ENCODE data around the gene RASEF.

The RASEF gene

GRCh38 chr9:83047839-83048775 is 14.8 kb downstream of the RASEF start:
- no peak for FAIRE-seq

- no peak for FAIRE-seq
Observed at GRCh38 chr9:83043597-83043996, 19.3 kb downstream of the RASEF start.

DNA sequence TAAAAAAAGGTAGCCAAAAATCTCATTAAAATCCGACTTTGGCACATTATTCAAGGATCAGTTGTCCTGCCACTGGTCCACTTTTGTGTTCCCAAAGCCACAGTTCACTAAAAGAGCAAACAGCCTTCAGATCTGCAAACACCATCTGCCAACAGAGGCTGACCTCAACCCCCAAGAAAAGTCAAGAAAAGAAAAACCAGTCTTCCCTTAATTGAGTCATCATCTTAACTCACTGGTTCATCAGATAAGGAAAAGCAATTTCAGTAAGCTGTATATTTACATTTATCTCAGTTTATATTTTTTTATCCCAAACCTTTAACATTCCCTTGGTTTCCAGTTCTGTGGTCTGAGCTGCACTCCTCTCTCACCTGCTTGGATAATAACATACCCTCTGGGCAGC is 21.2 kb downstream of the RASEF start:
- no peak for FAIRE-seq

DNA sequence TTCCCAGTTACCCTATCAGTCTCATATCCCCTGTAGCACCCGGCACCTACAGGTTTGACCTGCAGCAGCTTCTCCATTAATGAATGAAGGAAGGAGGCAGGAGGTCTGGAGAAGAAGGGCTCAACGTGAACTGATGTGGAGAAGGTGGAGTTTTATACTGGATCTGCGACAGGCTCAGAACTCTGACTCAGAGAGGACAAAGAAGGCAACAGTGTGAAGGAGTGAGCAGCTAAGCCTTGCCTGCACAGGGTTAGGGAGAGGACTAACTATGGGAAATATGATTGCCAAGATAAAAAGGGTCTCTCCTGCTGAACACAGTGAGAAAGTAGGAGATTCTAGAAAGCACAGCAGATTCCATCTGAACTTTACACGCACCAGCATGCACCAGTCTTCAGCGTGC is 23.6 kb downstream of the RASEF start:
- no peak for FAIRE-seq

DNA sequence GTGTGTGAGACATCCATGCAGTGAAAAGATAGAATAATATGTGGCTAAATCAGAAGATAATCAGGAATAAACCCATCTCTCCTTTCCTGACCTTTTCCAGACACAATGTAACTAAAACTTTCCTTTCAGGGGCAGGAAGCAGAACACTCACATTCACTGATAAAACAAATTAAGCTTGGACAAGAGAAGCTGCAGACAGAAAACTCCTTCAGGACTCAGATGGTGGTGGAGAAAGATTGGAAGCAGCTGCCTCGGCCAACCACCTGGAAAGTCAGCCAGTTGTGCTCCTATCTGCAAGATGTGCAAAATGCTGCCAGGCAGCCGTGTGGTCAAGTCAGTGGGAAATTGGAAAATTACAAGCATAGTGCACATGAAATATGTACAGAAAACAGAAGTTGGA is 26.9 kb downstream of the RASEF start:
- no peak for FAIRE-seq

- no peak for FAIRE-seq
Observed at GRCh38 chr9:83035143-83035542, 27.8 kb downstream of the RASEF start.

DNA sequence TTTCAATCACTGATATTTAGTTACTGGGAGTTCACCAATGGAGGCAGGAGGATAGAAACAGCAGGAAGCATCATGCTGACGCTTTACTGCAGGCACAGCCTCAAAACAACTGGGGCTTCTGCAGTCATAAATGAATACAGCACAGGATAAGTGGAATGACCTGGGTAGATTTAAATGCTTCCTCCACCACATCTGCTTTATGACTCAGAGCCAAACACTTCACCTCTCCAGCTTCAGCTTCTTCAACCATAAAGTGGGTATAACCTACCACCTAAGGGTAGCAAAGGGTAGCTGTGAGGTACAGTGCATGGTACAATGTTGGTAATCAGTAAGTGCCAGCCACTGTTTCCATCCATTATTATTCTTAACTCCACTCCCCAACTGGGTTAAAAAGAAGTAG is 28.4 kb downstream of the RASEF start:
- no peak for FAIRE-seq

DNA sequence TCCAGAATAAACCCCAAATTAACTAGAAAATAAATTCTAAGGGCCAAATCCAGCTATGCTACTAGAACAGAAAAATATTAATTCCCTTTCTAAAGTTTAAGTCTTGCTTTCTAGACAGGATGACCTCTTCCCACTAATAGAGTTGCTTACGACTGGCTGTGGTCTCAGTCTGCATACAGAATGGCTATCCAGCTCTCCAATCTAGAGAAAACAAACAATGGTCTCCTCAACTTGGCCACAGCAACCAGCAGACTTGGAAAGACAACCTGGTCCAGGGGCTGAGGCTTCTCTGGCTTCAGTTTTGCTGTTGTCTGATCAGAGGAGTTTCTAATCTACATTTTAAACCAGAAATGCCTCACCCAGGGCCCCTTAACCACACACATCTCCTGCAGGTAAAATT is 28.9 kb downstream of the RASEF start:
- no peak for FAIRE-seq

DNA sequence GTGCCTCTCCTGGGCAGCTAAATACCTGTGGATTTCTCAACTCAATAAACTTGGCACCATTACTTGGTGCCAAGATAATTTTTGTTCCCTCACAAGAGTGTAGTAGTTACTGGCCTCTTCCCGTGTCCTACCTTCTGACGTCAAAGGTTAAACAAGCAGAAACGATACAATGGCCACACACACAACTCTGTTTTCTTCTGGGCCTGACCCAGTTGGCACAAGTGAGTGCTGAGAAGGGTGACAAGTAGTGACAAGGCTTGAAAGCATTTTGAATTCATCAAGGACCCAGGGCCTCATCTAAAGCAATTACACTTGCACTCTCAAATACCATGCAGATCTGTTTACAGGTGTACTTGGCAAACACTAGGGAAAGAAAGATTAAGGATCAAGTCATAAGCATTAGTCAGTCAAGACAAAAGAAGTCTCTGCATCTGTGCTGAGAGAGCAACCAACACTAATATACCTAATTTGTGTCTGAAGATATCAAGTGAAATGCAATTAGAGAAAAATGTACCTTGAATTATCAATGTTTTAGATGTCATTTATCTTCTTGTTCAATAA is 30.8 kb downstream of the RASEF start:
- no peak for FAIRE-seq

GRCh38 chr9:83030391-83031107 is 32.4 kb downstream of the RASEF start:
- no peak for FAIRE-seq

- FAIRE-seq, result no peak
Observed at GRCh38 chr9:83029531-83030137, 33.3 kb downstream of the RASEF start.

DNA sequence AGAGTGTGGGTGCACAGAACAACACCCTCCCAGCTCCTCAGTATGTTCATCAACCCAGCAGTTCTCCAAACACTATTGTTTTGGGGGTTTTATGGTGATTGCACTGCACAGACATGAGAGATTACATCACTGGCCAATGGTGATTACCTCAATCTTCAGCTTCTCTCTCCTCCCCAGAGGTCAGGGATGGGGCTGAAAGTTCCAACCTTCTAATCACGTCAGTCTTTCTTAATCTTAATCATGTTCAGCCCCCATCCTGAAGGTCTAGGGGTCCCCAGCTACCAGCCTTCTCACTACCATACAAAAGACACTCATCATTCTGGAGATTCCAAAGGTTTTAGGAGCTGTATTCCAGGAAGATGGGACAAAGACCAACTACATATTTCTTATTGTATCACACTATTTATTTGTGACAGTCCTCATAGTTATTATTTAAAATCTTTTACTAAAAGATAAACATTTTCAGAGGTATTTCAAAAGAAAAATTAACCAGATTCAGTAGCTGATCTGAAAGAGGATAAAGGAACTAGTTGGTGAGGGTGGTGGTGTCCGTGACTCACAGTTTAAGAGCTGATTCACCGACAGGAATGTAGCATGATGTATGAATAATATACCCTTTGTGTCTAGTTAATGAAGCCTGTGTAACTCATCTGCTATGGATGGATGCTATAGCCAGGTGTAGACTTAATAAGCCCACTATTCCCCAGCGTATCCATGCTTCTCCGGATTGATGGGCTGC is 35.6 kb downstream of the RASEF start:
- FAIRE-seq, result no peak

DNA sequence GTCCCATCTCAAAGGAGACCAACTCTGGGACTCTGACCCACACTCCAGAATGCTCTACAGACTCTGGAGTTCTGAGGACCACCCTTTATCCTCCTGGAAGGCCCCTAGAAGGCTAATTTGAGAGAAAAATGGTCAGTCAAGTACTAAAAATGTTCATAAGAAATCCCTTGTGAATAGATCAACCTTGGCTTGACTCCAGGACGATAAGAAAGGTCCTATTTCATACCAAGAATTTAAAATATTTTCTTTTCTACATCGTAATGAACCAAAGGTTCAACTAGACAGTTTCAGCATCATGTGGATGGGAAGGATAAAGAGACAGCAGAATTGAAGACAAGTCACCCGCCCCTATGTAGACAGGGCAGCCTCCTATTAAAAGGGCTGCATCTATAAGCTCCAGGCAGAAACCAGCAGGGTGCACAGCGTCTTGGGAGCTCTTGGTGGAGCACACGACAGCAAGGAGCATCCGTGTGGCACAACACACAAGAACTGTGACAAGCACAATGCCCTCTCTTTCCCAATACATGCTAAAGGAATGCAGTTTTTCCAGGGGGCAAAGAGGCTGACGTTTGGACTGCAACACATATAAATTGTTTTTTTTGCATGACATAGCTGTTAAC is 38.3 kb downstream of the RASEF start:
- FAIRE-seq, result no peak

DNA sequence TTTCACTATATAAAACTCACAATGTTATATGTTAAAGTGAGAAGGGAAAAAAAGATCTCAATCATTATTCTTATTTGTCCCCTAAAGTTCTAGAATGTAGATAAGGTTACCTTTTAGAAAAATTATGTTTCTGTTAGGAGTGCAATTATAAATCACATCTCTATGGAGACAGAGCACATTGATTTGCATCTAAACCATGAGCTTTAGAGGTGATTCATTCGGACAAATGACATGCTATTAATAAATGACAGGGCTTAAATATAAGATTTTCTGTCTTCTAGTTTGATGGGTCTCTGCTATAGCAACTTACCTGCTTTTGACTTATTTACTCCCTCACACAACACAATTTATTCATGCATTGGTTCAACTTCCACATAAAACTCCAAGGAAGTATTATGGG is 39.8 kb downstream of the RASEF start:
- no peak for FAIRE-seq

DNA sequence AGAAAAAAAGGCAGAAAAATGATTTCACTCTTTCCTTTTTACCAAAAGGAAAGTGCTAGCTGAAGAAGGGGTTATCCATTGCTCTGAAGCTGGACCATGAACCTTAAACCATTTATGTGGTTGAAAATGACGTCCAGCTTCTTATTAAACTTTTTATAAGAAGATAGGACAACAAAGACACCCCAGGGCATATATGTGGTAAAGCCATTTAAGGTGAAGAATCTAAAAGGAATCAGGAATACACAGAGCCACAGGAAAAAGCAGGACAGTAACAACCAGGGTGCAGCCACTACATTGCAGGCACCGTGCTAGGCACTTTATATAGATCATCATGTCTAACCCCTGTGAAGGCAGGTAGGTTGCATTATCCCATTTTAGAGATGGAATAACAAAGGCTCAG is 42.1 kb downstream of the RASEF start:
- no peak for FAIRE-seq

- FAIRE-seq, result no peak
Observed at GRCh38 chr9:83020327-83020726, 42.6 kb downstream of the RASEF start.

DNA sequence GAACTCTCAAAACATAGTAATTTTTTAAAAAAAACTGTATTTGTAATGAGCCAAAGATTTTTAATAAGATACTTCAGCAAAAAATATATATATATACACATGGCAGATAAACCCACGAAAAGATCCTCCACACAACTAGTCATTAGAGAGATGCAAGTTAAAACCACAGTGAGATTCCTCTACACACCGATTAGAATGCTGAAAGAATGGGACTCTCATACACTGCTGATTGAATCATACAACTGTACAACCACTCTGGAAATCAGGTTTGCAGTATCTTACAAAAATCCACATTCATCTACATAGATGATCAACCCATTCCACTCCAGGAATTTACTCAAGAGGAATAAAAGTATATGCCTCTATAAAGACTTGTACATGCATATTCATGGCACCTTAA is 43.7 kb downstream of the RASEF start:
- no peak for FAIRE-seq

- FAIRE-seq, result no peak
Observed at GRCh38 chr9:83015897-83016296, 47.0 kb downstream of the RASEF start.

- no peak for FAIRE-seq
Observed at GRCh38 chr9:83013867-83014605, 48.9 kb downstream of the RASEF start.

DNA sequence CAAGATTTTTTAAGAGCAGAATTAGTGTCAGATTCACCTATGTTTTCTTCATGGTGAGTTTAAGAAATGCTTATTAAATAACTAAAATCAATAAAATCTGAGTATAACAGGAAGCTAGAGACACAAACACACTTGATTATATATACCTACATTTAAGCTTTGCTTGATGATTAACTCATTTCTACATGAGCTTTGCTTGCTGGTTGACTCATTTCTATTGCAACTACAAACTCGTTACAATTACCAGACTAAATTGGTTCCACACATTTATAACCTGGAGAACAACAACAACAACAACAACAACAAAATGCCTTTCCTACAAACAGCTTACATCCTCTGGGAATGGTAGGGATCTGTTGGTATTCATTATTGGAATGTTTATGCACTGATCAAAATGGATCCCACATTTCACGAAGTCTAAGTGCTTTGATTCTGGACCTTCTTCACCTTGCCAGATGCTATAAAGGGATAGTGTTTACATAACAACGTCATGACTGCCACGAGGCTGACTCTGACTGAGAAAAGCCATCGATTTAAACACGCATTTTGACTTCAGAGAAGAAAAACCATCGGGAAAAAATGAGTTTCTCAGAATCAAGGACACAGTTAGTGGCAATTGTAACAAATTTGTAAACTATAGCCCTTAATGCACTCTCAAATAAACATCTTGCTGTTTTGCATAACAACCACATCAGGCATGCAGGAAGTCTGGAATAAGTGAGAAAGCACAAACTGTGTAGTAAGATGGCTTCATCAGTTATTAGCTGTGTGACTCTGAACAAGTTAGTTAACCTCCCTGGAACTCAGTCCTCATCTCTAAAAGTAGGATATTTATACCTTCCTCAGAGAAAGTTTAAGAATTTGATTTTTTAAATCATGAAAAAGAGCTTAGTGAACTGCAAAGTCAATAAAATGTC is 49.8 kb downstream of the RASEF start:
- no peak for FAIRE-seq
